HG02943 (cell line): Measurements from ENCODE around the gene N4BP2L2.

ENCODE experiments used
- ATAC-seq: cut with Tn5 transposase; IDR thresholded peaks from one replicate; pipeline ENCODE4 v1.9.1; 2021; ENCODE audit warnings: mild to moderate bottlenecking, low read depth, moderate library complexity; ENCODE audit not compliant: unreplicated experiment

The N4BP2L2 gene

GRCh38 chr13:32472194-32472621 lies 66.4 kb downstream of the N4BP2L2 start:
- peak; percentile 82 for ATAC-seq

- no peak for ATAC-seq
Observed at GRCh38 chr13:32471187-32471922, 67.2 kb downstream of the N4BP2L2 start.

- no peak for ATAC-seq
Observed at GRCh38 chr13:32468502-32469142, 70.0 kb downstream of the N4BP2L2 start.

GRCh38 chr13:32456591-32456990 lies 82.0 kb downstream of the N4BP2L2 start:
- no peak for ATAC-seq

- no peak for ATAC-seq
Observed at GRCh38 chr13:32455594-32455903, 83.0 kb downstream of the N4BP2L2 start.

- no peak for ATAC-seq
Observed at GRCh38 chr13:32454886-32455593, 83.6 kb downstream of the N4BP2L2 start.

- ATAC-seq, result no peak
Observed at GRCh38 chr13:32453981-32454380, 84.6 kb downstream of the N4BP2L2 start.

GRCh38 chr13:32448972-32449371 lies 89.6 kb downstream of the N4BP2L2 start:
- no peak for ATAC-seq

- ATAC-seq, result no peak
Observed at GRCh38 chr13:32447894-32448623, 90.5 kb downstream of the N4BP2L2 start.

- ATAC-seq, result no peak
Observed at GRCh38 chr13:32446773-32447465, 91.7 kb downstream of the N4BP2L2 start.

- ATAC-seq, result no peak
Observed at GRCh38 chr13:32446220-32446619, 92.4 kb downstream of the N4BP2L2 start.

- ATAC-seq, result no peak
Observed at GRCh38 chr13:32445461-32445860, 93.1 kb downstream of the N4BP2L2 start.

GRCh38 chr13:32443111-32443510 lies 95.5 kb downstream of the N4BP2L2 start:
- no peak for ATAC-seq

- no peak for ATAC-seq
Observed at GRCh38 chr13:32438871-32439270, 99.7 kb downstream of the N4BP2L2 start.

GRCh38 chr13:32432856-32433255 lies 105.7 kb downstream of the N4BP2L2 start:
- no peak for ATAC-seq

- ATAC-seq, result no peak
Observed at GRCh38 chr13:32431361-32431760, 107.2 kb downstream of the N4BP2L2 start.

- no peak for ATAC-seq
Observed at GRCh38 chr13:32430018-32430747, 108.4 kb downstream of the N4BP2L2 start.

GRCh38 chr13:32429433-32429909 lies 109.1 kb downstream of the N4BP2L2 start:
- no peak for ATAC-seq

- no peak for ATAC-seq
Observed at GRCh38 chr13:32428581-32429432, 109.8 kb downstream of the N4BP2L2 start.
